HL-60 (cell line): Measurements from ENCODE around the gene CSTF1.

Source experiments
- CTCF ChIP-seq: IDR thresholded peaks from one replicate; pipeline ENCODE4 v1.5.1; 2011; ENCODE audit warnings: low read length, control low read depth, inconsistent platforms; ENCODE audit not compliant: insufficient read depth
- TF ChIP-seq, protein P1 (sequence below): IDR thresholded peaks from 2 replicates; pipeline ENCODE4 v1.6.1; 2012; ENCODE audit warnings: low read depth; ENCODE audit not compliant: insufficient replicate concordance

- no peak for TF ChIP-seq CTCF
- TF ChIP-seq, protein P1, sequence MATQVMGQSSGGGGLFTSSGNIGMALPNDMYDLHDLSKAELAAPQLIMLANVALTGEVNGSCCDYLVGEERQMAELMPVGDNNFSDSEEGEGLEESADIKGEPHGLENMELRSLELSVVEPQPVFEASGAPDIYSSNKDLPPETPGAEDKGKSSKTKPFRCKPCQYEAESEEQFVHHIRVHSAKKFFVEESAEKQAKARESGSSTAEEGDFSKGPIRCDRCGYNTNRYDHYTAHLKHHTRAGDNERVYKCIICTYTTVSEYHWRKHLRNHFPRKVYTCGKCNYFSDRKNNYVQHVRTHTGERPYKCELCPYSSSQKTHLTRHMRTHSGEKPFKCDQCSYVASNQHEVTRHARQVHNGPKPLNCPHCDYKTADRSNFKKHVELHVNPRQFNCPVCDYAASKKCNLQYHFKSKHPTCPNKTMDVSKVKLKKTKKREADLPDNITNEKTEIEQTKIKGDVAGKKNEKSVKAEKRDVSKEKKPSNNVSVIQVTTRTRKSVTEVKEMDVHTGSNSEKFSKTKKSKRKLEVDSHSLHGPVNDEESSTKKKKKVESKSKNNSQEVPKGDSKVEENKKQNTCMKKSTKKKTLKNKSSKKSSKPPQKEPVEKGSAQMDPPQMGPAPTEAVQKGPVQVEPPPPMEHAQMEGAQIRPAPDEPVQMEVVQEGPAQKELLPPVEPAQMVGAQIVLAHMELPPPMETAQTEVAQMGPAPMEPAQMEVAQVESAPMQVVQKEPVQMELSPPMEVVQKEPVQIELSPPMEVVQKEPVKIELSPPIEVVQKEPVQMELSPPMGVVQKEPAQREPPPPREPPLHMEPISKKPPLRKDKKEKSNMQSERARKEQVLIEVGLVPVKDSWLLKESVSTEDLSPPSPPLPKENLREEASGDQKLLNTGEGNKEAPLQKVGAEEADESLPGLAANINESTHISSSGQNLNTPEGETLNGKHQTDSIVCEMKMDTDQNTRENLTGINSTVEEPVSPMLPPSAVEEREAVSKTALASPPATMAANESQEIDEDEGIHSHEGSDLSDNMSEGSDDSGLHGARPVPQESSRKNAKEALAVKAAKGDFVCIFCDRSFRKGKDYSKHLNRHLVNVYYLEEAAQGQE, result no peak
These were observed 17.5 kb downstream of the CSTF1 start for GRCh38 chr20:56409956-56410355.
